ENCODE measurements around the gene ZNF682.
"Not testable (repeated sequence)": the region's sequence is repeated elsewhere in the genome, so short reads cannot be mapped to it uniquely, and the experiment has no call there.

ZNF682 gene

DNA sequence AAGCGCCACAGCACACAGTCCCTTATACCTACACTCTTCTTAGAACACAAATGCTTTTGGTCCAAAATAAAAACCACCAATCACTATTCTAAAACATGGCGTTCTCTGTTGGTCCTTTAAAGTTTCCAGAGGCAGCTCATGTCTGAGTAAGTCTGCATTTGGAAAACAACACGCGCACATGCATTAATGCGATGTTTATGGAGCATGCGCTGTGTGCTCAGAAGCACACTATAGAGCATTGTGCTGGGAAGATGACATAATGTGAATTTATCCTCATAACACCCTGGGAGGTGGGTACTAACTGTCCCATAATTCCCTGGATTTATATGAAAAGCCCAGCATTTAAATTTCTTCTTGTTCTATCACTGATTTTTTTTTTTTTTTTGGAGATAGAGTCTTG is 10.7 kb downstream of the ZNF682 start:
- intact Hi-C loops (cut with DNase I): no loop called here
- DNase-seq: no peak

DNA sequence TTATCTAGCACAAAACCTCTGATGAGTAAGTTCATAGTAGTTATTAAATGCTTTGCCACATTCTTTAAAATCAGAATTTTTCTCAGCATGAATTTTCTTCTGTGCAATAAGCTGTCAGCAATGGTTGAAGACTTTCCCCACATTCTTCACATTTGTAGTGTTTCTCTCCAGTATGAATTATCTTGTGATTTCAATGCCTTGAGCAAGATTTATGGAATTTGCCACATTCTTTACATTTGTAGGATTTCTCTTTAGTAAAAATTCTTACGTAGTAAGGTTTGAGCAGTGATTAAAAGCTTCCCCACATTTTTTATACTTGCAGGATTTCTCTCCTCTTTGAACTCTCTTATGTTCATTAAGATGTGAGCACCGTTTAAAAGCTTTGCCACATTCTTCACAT is 33.6 kb downstream of the ZNF682 start:
- intact Hi-C loops (cut with DNase I): no loop called here

DNA sequence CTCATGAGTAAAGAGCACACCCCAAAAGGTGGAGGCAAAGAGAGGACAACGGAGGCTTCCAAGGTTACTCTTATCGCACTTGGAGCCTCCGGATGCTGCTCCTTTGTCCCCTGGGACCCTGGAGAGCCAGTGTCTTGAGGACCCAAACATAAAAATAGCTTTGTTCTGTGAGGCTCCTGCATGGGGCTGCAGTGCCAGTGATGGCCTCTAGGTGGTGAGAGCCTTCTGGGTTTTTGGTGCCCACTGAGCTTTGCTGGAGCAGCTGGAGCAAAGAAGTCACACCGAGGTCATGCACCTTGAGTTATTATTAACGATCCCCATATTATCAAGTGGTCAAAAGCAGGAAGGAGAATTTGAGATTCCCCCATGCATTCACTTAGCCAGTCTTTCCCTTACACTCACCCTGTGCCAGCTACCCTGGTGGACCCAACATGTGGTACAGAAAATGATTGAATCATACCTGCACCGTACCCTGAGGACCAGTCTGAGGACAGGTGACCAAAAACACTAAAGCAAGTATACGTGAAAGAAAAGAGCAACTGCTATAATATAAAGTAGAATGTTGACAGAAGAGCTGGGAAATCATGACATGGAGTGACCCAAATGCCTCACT is 41.5 kb downstream of the ZNF682 start:
- intact Hi-C loops (cut with DNase I): no loop called here
- peak in 4 of 10 donors; percentile 11 to 85 (median 28) for DNase-seq

More for the DNA sequence above, 33.6 kb downstream of the ZNF682 start:
- no peak for DNase-seq

DNA sequence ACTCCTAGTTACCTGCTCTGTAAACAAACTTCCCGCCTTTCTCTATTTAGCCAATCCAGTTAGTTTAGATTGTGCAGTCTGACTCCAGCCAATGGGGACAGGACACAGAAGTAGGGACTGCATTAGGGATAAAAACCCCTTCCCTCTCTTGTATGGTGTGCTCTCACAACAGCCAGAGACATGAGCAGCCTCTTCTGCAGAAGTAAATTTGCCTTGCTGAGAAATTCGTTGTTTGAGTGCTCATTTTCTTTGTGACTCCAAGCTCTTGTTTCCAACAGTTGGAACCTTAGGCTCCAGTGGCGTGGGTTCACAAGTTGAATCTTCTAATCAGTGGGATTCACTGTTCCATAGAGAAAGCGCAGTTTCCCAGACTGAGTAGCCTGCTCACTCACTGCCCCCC is 72.4 kb downstream of the ZNF682 start:
- DNase-seq: no peak
- intact Hi-C loops (cut with DNase I): no loop called here

DNA sequence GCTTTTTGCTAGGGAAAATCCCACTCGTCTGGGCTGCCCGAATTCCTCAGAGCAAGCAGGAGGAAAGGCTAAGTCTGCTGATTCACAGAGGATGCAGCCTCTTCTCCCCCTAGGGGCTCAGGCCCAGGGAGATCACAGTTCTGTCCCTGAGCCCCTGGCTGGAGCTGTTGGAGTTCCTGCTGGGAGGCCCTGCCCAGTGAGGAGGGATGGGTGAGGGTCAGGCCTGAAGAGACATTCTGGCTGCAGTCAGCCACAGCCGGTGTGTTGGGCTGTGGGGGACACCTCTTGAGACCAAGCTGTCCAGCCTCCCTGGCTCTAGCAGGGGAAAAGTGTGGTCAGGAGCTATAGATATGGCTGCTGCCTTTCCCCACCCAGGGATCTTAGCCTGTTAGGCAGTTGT is 73.2 kb downstream of the ZNF682 start:
- intact Hi-C loops (cut with DNase I); DNase-seq: not testable (repeated sequence)

DNA sequence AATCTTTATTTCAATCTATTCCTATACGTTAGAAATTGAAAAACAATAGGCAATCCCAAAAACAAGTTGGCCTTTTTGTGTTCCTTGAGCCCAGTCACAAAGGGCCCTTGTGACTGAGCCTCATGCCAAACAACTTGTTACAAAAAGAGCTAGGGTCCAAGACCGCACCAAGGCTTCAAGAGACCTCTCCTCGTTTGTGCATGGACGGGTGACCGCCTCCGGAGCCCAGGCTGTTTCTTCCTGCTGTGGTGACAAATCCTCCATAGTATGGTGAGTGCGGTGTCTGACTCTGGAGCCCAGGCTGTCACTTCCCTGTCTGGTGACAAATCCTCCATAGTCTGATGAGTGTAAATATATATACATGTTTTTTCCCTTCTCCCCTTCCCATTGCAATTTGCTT is 74.9 kb downstream of the ZNF682 start:
- no peak for DNase-seq
- intact Hi-C loops (cut with DNase I): no loop called here

DNA sequence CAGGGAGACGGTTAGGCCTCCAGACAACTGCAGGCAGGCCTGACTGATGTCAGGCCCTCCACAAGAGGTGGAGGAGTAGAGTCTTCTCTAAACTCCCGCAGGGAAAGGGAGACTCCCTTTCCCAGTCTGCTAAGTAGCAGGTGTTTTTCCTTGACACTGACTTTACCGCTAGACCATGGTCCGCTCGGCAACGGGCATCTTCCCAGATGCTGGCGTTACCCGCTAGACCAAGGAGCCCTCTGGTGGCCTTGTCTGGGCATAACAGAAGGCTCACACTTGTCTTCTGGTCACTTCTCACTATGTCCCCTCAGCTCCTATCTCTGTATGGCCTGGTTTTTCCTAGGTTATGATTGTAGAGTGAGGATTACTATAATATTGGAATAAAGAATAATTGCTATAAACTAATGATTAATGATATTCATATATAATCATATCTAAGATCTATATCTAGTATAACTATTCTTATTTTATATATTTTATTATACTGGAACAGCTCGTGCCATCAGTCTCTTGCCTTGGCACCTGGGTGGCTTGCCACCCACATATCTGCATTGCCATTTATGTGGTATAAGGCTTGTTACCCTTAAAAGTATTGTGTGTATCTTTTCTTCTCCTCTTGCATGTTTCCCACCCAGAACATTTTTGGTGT is 80.0 kb downstream of the ZNF682 start:
- intact Hi-C loops (cut with DNase I): not testable (repeated sequence)
- peak; percentile 45 to 95 (median 76) for DNase-seq

DNA sequence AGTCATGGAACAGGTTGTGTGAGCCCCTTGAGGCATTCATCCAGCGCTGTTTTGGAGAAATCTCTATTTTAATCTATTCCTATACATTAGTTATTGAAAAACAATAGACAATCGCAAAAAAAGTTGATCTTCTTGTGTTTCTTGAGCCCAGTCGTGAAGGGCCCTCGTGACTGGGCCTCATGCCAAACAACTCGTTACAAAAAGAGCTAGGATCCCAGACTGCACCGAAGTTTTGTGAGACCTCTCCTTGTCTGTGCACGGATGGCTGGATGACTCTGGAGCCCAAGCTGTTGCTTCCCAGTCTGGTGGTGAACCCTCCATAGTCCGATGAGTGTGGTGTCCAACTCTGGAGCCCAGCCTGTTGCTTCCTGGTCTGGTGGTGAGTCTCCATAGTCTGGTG is 81.5 kb downstream of the ZNF682 start:
- intact Hi-C loops (cut with DNase I); DNase-seq: not testable (repeated sequence)

DNA sequence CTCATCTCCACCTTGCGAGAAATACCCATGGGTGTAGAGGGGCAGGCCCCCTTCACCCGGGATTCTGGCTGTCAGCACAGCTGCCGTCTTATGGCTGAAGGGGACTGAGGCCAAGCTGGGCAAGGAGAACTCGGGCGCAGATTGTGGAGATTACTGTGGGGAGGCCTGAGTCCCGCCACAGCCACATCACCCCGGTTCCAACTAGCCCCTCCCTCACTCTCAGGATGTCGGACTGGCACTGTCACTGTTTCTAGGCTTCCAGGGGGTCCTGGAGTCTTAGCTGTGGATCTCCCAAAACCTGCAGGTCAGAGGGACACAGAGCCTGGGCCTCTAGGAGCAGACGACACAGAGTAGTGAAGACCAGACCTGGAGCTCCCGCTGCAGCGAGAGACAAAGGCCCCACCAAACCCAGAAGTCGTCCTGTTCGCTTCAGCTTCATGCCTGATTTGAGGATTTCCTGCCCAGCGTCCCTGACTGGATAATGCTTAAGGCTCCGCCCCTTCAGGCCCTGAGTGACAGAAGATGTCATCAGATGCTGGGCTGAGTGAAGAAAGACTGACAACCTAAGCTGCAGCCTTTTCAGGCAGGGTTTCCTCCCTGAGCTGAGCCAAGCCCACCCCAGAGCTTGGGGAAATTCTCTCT is 82.8 kb downstream of the ZNF682 start:
- intact Hi-C loops (cut with DNase I): no loop called here
- DNase-seq: peak in 1 of 10 donors; percentile 24

DNA sequence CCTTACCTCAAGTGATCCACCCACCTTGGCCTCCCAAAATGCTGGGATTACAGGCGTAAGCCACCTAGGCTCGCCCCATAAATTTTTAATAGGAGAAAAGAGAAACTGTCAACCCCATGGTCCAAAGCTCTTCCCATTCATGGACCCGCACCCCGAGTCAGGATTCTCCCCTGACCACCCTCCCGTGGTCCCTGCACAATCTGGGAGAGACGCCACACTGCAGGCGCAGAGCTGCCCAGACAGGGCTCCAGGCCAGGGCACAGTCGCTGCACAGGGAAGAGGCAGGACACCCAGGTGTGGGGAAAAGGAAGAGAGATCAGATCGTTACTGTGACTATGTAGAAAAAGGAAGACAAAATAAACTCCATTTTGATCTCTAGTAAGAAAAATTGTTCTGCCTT is 84.1 kb downstream of the ZNF682 start:
- intact Hi-C loops (cut with DNase I): no loop called here

More for the DNA sequence above, 84.1 kb downstream of the ZNF682 start:
- no peak for DNase-seq
